B cell (primary cell): ENCODE measurements around the gene TDRD5. TPM values are rescaled to one million over a fixed set of nuclear protein-coding genes. Genes with fewer than 3 reads are reported as not detected.

Source experiments
- ATAC-seq: fragments of 200-7000 bp; cut with Tn5 transposase; one replicate; pipeline ENCODE4 v1.10.0; 2021; ENCODE audit warnings: low read depth, mild to moderate bottlenecking, moderate number of reproducible peaks, moderate library complexity
- CTCF ChIA-PET: fragments of 350-600 bp; sonication (Branson Sonifier 250); formaldehyde crosslinking; loops from one replicate; lab custom pipeline; 2021; ENCODE audit warnings: antibody characterized with exemption, inconsistent platforms; lab: Charles Lee
- POLR2A ChIA-PET: fragments of 350-600 bp; sonication (Branson Sonifier 250); formaldehyde crosslinking; loops from one replicate; lab custom pipeline; 2021; ENCODE audit warnings: antibody characterized with exemption; lab: Charles Lee
- DNase-seq: peaks from one replicate; pipeline ENCODE4 v3.0.0; 2013
- H2AFZ ChIP-seq: 2 replicates; pipeline ENCODE4 v1.6.1; 2012; ENCODE audit warnings: mild to moderate bottlenecking, low read depth, low read length; ENCODE audit not compliant: insufficient read depth, poor library complexity, severe bottlenecking
- H3K27ac ChIP-seq, 2 donors: 1 replicate in 1 of 2; 2 replicates in 1 of 2; pipeline ENCODE4 v1.5.1; 2012 to 2013; ENCODE audit warnings: low read length in 2 of 2, mild to moderate bottlenecking in 2 of 2, moderate library complexity in 1 of 2
- H3K27me3 ChIP-seq, 4 experiments: fragments of 200-600 bp in 1 of 4; sonication (generic) in 1 of 4; replicated peaks in 1 of 4; 1 replicate in 2 of 4; 2 replicates in 2 of 4; pipeline versions ENCODE4 v1.6.1 to v1.7.0; 2013 to 2016; ENCODE audit warnings: low read length in 3 of 4, mild to moderate bottlenecking in 2 of 4, mixed read lengths in 1 of 4, moderate library complexity in 1 of 4; ENCODE audit not compliant: insufficient read depth in 4 of 4, control insufficient read depth in 3 of 4; ENCODE audit errors: control extremely low read depth in 1 of 4
- H3K36me3 ChIP-seq, 2 experiments: replicated peaks in 1 of 2; 1 replicate in 1 of 2; 2 replicates in 1 of 2; pipeline versions ENCODE4 v1.6.1 to v1.7.1; 2013; ENCODE audit warnings: low read length in 1 of 2; ENCODE audit not compliant: insufficient read depth in 2 of 2, control insufficient read depth in 1 of 2; ENCODE audit errors: control extremely low read depth in 1 of 2, extremely low read depth in 1 of 2
- H3K4me1 ChIP-seq, 2 donors: fragments of 200-600 bp in 1 of 2; sonication (generic) in 1 of 2; 1 replicate in 1 of 2; 2 replicates in 1 of 2; pipeline versions ENCODE4 v1.5.1 to v1.6.1; 2013 to 2017; ENCODE audit warnings: low read length in 2 of 2; ENCODE audit not compliant: control insufficient read depth in 2 of 2, insufficient read depth in 2 of 2
- H3K4me2 ChIP-seq: replicated peaks from 2 replicates; pipeline ENCODE3; 2012; ENCODE audit warnings: mild to moderate bottlenecking, low read depth, low read length; ENCODE audit not compliant: poor library complexity, severe bottlenecking
- H3K4me3 ChIP-seq, 5 experiments: fragments of 200-600 bp in 1 of 5; sonication (generic) in 1 of 5; 1 replicate in 3 of 5; 2 replicates in 2 of 5; pipeline versions ENCODE4 v1.5.1 to v1.7.0; 2011 to 2016; ENCODE audit warnings: low read length in 4 of 5, mild to moderate bottlenecking in 4 of 5, low read depth in 2 of 5, control low read depth in 1 of 5, moderate library complexity in 1 of 5; ENCODE audit not compliant: insufficient read depth in 1 of 5; ENCODE audit errors: control extremely low read depth in 1 of 5, extremely low read depth in 1 of 5
- H3K79me2 ChIP-seq: fragments of 200-600 bp; sonication (generic); one replicate; pipeline ENCODE4 v1.6.0; 2016; ENCODE audit warnings: low read length; ENCODE audit not compliant: control insufficient read depth, insufficient read depth
- H3K9ac ChIP-seq: fragments of 200-600 bp; sonication (generic); 2 replicates; pipeline ENCODE4 v1.6.1; 2017; ENCODE audit warnings: mild to moderate bottlenecking, low read length, moderate library complexity
- H3K9me3 ChIP-seq, 3 donors: one replicate each; pipeline versions ENCODE4 v1.6.1 to v1.7.1; 2013; ENCODE audit warnings: low read length in 2 of 3; ENCODE audit not compliant: control insufficient read depth in 2 of 3, insufficient read depth in 1 of 3; ENCODE audit errors: control extremely low read depth in 1 of 3
- H4K20me1 ChIP-seq: 2 replicates; pipeline ENCODE4 v1.6.0; 2012; ENCODE audit warnings: mild to moderate bottlenecking, low read length; ENCODE audit not compliant: insufficient read depth, control insufficient read depth, poor library complexity, severe bottlenecking
- H3K27ac Mint-ChIP-seq: one replicate; pipeline ENCODE4 v1.8.0; 2021; ENCODE audit warnings: mixed read lengths
- H3K27me3 Mint-ChIP-seq: one replicate; pipeline ENCODE4 v1.8.0; 2021; ENCODE audit warnings: mixed read lengths
- H3K4me1 Mint-ChIP-seq: one replicate; pipeline ENCODE4 v1.8.0; 2021; ENCODE audit warnings: mixed read lengths
- H3K4me3 Mint-ChIP-seq: one replicate; pipeline ENCODE4 v1.8.0; 2021; ENCODE audit warnings: mixed read lengths
- H3K9me3 Mint-ChIP-seq: one replicate; pipeline ENCODE4 v1.8.0; 2022; ENCODE audit warnings: mixed read lengths; ENCODE audit not compliant: insufficient read depth
- EZH2 ChIP-seq: IDR thresholded peaks from 2 replicates; pipeline ENCODE4 v1.6.1; 2012; ENCODE audit warnings: borderline replicate concordance, low read depth, mild to moderate bottlenecking, moderate library complexity, low read length; ENCODE audit not compliant: insufficient read depth, poor library complexity, severe bottlenecking
- WGBS: methylation state at CpG from one replicate; pipeline ENCODE4 v1.1.5; 2013; ENCODE audit warnings: missing lambda C conversion rate; ENCODE audit not compliant: insufficient coverage; 5-methylcytosine and 5-hydroxymethylcytosine counted together
- intact Hi-C: fragments of 100-400 bp; cut with micrococcal nuclease; formaldehyde crosslinking; loops from one replicate; pipeline ENCODE4 v1.10.0; 2022
- polyA plus RNA-seq: library from polyadenylated mRNA; depleted of rRNA; stranded (reverse); fragments of >200 nt; gene quantifications from 2 replicates; pipeline ENCODE4 v1.2.3, GENCODE V29; 2012
- small RNA-seq: library from RNA; depleted of rRNA; stranded (forward); fragments of <200 nt; gene quantifications from one replicate; pipeline ENCODE3, GENCODE V24; 2012; ENCODE audit warnings: low replicate concordance, low read depth; ENCODE audit not compliant: insufficient read length
- total RNA-seq, 2 donors: library from RNA; stranded (reverse); fragments of 120-200 nt in 1 of 2; gene quantifications; 1 replicate in 1 of 2; 2 replicates in 1 of 2; pipeline versions ENCODE4 v1.2.3 to v1.2.4, GENCODE V29; 2013 to 2022
- TF ChIP-seq, protein P1 (sequence below): fragments of 200-600 bp; IDR thresholded peaks from one replicate; pipeline ENCODE4 v1.8.0; 2022; ENCODE audit warnings: antibody characterized with exemption, mild to moderate bottlenecking

Gene TDRD5
- total and polyA plus RNA-seq, 2 donors (not counting 1 experiment from before 2014, with no cell fraction given): not detected

DNA sequence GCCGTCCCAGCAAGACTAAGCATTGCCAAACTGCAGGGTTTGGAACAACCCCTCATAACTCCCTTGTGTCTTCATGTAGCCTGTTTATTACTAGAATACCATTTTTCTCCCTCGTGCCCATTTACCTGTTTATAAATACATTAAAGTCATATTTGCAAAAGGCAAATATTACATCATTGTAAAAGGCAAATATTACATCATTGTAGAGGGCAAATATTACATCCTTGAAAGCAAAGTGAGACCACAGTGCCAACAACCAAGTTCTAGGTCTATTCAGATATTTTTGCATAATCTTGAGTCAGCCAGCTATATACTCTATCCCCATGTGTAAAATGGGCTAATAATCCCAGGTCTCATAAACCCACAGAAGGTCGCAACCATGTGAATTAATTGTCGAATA is 140.0 kb downstream of the TDRD5 start:
- Mint-ChIP-seq H3K27me3 (peaks cover 35% of the 10 kb centered on the region), H3K27ac (no peak overlapping the region), H3K4me1 (no peaks in the 10 kb centered on the region), H3K4me3 (no peak overlapping the region), H3K9me3 (no peaks in the 10 kb centered on the region)
- H3K9ac ChIP-seq: no peak overlapping the region
- 88% methylated on average over 1 of the region's 4 CpGs for WGBS
- ATAC-seq (no peak), DNase-seq (no peak)
- CTCF ChIA-PET: interaction anchor here (1.1 kb wide), 1 partner anchor 78 kb away, joined by 3 read pairs; no protein-coding TSS in a partner anchor
- no peaks in the 10 kb centered on the region for H3K9me3 ChIP-seq
- POLR2A ChIA-PET: no interaction called here
- no peak overlapping the region for H3K4me3 ChIP-seq
- H3K27me3 ChIP-seq: peaks cover 0 to 8% (median 0%) of the 10 kb centered on the region in 4 experiments
- H3K36me3 ChIP-seq: no peaks in the 10 kb centered on the region
- TF ChIP-seq EZH2: no peak
- TF ChIP-seq, protein P1, sequence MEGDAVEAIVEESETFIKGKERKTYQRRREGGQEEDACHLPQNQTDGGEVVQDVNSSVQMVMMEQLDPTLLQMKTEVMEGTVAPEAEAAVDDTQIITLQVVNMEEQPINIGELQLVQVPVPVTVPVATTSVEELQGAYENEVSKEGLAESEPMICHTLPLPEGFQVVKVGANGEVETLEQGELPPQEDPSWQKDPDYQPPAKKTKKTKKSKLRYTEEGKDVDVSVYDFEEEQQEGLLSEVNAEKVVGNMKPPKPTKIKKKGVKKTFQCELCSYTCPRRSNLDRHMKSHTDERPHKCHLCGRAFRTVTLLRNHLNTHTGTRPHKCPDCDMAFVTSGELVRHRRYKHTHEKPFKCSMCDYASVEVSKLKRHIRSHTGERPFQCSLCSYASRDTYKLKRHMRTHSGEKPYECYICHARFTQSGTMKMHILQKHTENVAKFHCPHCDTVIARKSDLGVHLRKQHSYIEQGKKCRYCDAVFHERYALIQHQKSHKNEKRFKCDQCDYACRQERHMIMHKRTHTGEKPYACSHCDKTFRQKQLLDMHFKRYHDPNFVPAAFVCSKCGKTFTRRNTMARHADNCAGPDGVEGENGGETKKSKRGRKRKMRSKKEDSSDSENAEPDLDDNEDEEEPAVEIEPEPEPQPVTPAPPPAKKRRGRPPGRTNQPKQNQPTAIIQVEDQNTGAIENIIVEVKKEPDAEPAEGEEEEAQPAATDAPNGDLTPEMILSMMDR: no peak
- H3K4me2 ChIP-seq: no peak overlapping the region
- H3K27ac ChIP-seq: no peak overlapping the region
- no peak overlapping the region for H2AFZ ChIP-seq
- H4K20me1 ChIP-seq: no peaks in the 10 kb centered on the region
- intact Hi-C loops: no loop called here
- no peaks in the 10 kb centered on the region for H3K4me1 ChIP-seq
- H3K79me2 ChIP-seq: no peaks in the 10 kb centered on the region

Small RNA genes within 50 kb of the gene (small RNA-seq; reads per million reads assigned to genes)
- not detected for gene RNU5F-2P

Other genes starting within 250 kb of the TDRD5 start
- gene AXDND1, start 225.9 kb upstream of the TDRD5 start, total RNA-seq: 0.90 and 1.1 TPM in 2 replicates
- 0.40 TPM in 1 of 2 replicates, not detected in the other for gene AXDND1, start 225.9 kb upstream of the TDRD5 start, polyA plus RNA-seq
- not detected in 2 replicates for gene NPHS2, start 15.9 kb upstream of the TDRD5 start, total RNA-seq
- gene NPHS2, start 15.9 kb upstream of the TDRD5 start, polyA plus RNA-seq: not detected in 2 replicates
- gene FAM163A, start 151.5 kb downstream of the TDRD5 start, total RNA-seq: not detected in 2 replicates
- not detected in 2 replicates for gene FAM163A, start 151.5 kb downstream of the TDRD5 start, polyA plus RNA-seq